HG03558 (cell line): ENCODE results near the gene MYOG.

Source experiments
- ATAC-seq: cut with Tn5 transposase; IDR thresholded peaks from one replicate; pipeline ENCODE4 v1.9.1; 2021; ENCODE audit warnings: moderate number of reproducible peaks; ENCODE audit not compliant: unreplicated experiment; ENCODE audit errors: extremely low read depth

The MYOG gene

DNA sequence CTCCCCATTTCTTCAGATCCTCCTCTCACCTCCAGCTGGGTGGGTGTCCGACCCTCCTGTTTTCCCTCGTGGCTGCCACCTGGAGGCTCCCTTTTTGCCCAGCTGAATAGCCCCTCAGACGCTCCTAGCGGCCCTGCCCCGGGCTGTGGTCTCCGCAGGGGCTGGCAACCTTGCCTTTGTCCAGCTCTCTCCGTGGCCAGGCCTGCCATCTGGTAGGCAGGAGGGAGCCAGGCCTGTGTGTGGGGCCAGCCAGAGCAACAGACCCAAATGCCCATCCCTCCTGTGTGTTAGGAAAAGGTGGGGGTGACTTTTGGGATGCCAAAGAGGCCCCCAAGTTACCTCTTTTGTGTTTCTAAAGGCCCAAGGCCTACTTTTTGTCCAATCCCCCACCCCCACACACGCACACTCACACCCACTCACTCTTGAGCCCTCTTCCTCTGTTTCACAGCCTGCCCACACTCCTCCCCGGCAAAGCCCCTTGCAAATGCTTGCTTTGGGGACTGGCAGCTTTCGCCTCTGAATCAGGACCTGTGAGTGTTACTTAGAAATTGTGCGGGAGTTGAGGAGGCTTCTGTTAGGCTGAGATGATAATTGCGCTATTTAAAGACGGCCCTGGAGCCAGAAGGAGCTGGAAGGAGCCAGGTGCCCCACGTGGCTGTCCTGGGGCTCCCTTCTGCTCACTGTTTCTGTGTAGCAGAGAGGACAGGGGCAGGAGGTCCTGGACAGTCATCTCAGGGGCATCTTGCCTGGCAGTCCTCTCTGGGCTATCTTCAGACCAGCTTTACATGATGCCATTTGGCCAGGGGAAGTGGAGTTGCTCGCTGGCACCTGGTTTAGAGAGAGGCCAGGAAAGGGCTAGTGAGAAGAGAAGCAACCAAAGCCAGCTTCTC lies 50.5 kb downstream of the MYOG start:
- no peak for ATAC-seq

DNA sequence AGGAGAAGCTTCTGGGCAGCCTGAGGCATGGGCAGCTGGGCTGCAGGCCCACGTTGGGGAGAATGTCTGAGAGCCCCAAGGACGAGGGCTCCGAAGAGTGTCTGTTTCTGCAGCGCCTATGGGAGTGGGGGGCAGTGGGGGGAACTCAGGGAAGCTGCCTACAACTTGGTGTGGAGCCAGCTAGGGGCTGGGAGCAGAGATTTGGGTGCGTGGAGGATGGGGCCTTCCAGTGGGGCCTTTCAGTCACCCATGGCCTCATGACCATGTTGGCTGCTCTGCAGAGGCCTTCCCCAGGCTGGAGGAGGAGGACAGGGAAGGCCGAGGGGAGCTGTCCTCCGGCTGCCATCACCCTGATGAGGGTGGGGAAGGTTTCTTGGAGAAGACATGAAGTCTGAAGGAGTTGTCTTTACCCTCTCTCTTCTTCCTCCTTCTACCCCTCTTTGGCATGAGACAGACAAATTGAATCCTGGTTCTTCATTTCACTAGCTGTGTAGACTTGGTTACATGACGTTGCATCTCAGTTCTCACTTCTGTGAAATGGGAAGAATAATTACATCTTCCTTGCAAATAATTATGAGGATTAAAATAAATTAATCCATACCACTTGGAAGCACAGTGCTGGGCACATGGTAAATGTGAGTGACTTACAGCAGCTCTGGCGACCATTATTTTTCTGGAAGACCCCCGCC lies 51.2 kb downstream of the MYOG start:
- ATAC-seq: no peak

DNA sequence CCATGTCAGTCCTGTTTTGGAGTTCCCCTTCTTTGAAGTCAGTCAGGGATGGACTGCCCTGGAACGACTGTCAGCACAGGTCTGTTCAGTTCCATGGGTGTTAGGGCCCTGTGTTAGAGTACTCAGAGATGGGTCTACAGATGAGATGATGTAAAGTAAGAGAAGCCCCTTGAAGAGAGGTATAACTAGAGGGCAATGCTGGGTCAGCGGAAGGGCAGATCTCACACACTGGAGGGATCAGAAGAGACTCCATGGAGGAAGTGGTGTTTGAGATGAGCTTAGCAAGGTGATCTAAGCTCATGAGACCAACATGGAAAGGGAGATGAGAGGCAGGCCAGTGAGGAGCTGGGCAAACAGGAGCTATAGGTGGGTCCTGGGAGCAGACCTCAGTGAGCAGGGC lies 51.9 kb downstream of the MYOG start:
- no peak for ATAC-seq

DNA sequence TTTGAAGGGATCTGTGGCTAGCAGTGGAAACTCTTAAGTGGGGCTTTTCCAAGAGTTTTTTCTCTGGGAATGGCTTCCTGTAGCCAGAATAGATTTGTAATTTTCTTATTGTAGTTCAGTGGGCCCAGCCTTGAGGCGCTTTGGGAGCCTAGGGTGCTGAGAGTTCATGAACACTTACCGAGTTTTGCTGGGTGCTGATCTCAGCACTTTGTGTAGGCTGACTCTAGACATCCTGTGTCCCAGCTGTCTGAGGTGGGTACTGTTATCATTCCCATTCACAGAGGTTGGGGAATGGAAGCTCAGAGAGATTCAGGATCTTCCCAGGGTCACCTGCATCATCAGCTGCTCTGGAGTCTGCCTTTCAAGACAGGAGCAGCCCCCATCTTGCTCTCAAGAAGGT lies 52.5 kb downstream of the MYOG start:
- no peak for ATAC-seq
